GM23338 (cell line): ENCODE data around the gene ITPR2. TPM values are rescaled to one million over a fixed set of nuclear protein-coding genes. Genes with fewer than 3 reads are reported as not detected.
A peak's percentile ranks its signal among the peaks of the same experiment; 100 is the strongest.

Experiments used
- ATAC-seq: fragments of 200-7000 bp; cut with Tn5 transposase; 3 replicates; pipeline ENCODE4 v1.9.1; 2020
- DNase-seq: peaks from one replicate; pipeline ENCODE4 v3.0.0-alpha.2; 2015; ENCODE audit warnings: low spot score
- H2AFZ ChIP-seq: fragments of 200-600 bp; sonication (generic); 2 replicates; pipeline ENCODE4 v1.8.0; 2016; ENCODE audit warnings: antibody characterized with exemption, mild to moderate bottlenecking, moderate library complexity
- H3F3A ChIP-seq: fragments of 200-600 bp; sonication (generic); replicated peaks from 2 replicates; pipeline ENCODE4 v1.8.0; 2017; ENCODE audit warnings: antibody characterized with exemption, mixed run types, low read depth
- H3K27ac ChIP-seq: fragments of 200-600 bp; sonication (generic); 2 replicates; pipeline ENCODE4 v1.6.1; 2016; ENCODE audit warnings: low read depth
- H3K27me3 ChIP-seq: fragments of 200-600 bp; sonication (generic); 2 replicates; pipeline ENCODE4 v1.8.0; 2016; ENCODE audit warnings: mild to moderate bottlenecking, mixed run types, moderate library complexity; ENCODE audit not compliant: insufficient read depth
- H3K36me3 ChIP-seq: fragments of 200-600 bp; sonication (generic); 2 replicates; pipeline ENCODE4 v1.8.0; 2016; ENCODE audit warnings: mild to moderate bottlenecking; ENCODE audit not compliant: insufficient read depth
- H3K4me1 ChIP-seq: fragments of 200-600 bp; sonication (generic); 2 replicates; pipeline ENCODE4 v1.8.0; 2016; ENCODE audit warnings: mild to moderate bottlenecking, moderate library complexity; ENCODE audit not compliant: insufficient read depth
- H3K4me2 ChIP-seq: fragments of 200-600 bp; sonication (generic); 2 replicates; pipeline ENCODE4 v1.7.1; 2017; ENCODE audit warnings: mixed run types
- H3K4me3 ChIP-seq: fragments of 200-600 bp; sonication (generic); 2 replicates; pipeline ENCODE4 v1.6.1; 2016; ENCODE audit warnings: mixed run types
- H3K79me2 ChIP-seq: fragments of 200-600 bp; sonication (generic); replicated peaks from 2 replicates; pipeline ENCODE4 v1.8.0; 2017; ENCODE audit warnings: mild to moderate bottlenecking; ENCODE audit not compliant: insufficient read depth
- H3K9me2 ChIP-seq: fragments of 200-600 bp; sonication (generic); 2 replicates; pipeline ENCODE4 v1.8.0; 2017; ENCODE audit not compliant: insufficient read depth
- H4K20me1 ChIP-seq: fragments of 200-600 bp; sonication (generic); replicated peaks from 2 replicates; pipeline ENCODE4 v1.8.0; 2017; ENCODE audit warnings: mild to moderate bottlenecking; ENCODE audit not compliant: insufficient read depth
- H3K27ac Mint-ChIP-seq: 2 replicates; pipeline ENCODE4 v1.8.0; 2020; ENCODE audit warnings: inconsistent platforms, mild to moderate bottlenecking, moderate library complexity, mixed read lengths
- H3K27me3 Mint-ChIP-seq: 3 replicates; pipeline ENCODE4 v1.8.0; 2022; ENCODE audit warnings: low read depth, mild to moderate bottlenecking, moderate library complexity, mixed read lengths, inconsistent platforms; ENCODE audit not compliant: insufficient read depth, poor library complexity
- H3K36me3 Mint-ChIP-seq: 3 replicates; pipeline ENCODE4 v1.8.0; 2021; ENCODE audit warnings: low read depth, mild to moderate bottlenecking, inconsistent platforms, moderate library complexity, mixed read lengths
- H3K4me1 Mint-ChIP-seq: 3 replicates; pipeline ENCODE4 v1.8.0; 2020; ENCODE audit warnings: mild to moderate bottlenecking, inconsistent platforms, mixed read lengths
- H3K4me3 Mint-ChIP-seq: 3 replicates; pipeline ENCODE4 v1.8.0; 2021; ENCODE audit warnings: moderate library complexity, mild to moderate bottlenecking, inconsistent platforms, mixed read lengths
- H3K9me3 Mint-ChIP-seq: 3 replicates; pipeline ENCODE4 v1.8.0; 2020; ENCODE audit warnings: moderate library complexity, mild to moderate bottlenecking, inconsistent platforms, mixed read lengths
- CREB1 ChIP-seq: fragments of 250-450 bp; sonication (Bioruptor Pico); IDR thresholded peaks from 2 replicates; pipeline ENCODE4 v1.5.0; 2020; ENCODE audit warnings: low read depth, mild to moderate bottlenecking, moderate library complexity
- CTCF ChIP-seq, 2 experiments: fragments of 200-600 bp in 1 of 2; sonication (generic) in 1 of 2; conservative IDR thresholded peaks; 2 replicates each; pipeline versions ENCODE4 v1.5.1 to v1.6.1; 2016 to 2017; ENCODE audit warnings: antibody characterized with exemption in 2 of 2, low read depth in 2 of 2, mild to moderate bottlenecking in 2 of 2, moderate library complexity in 1 of 2
- EZH2phosphoT487 ChIP-seq: fragments of 200-600 bp; sonication (generic); IDR thresholded peaks from one replicate; pipeline ENCODE4 v1.8.1; 2018; ENCODE audit warnings: antibody characterized with exemption; ENCODE audit not compliant: unreplicated experiment
- POLR2AphosphoS5 ChIP-seq: IDR thresholded peaks from 2 replicates; pipeline ENCODE4 v1.6.1; 2016; ENCODE audit warnings: antibody characterized with exemption, low read depth
- REST ChIP-seq: IDR thresholded peaks from one replicate; pipeline ENCODE4 v1.6.1; 2018; ENCODE audit warnings: antibody characterized with exemption; ENCODE audit not compliant: unreplicated experiment
- STAT1 ChIP-seq: IDR thresholded peaks from one replicate; pipeline ENCODE4 v1.6.1; 2016; ENCODE audit warnings: antibody characterized with exemption; ENCODE audit not compliant: unreplicated experiment
- ZNF114 ChIP-seq: fragments of 250-450 bp; sonication (Bioruptor Pico); IDR thresholded peaks from 2 replicates; pipeline ENCODE4 v1.5.0; 2020; ENCODE audit warnings: mild to moderate bottlenecking, moderate library complexity
- ZNF331 ChIP-seq: fragments of 250-450 bp; sonication (Bioruptor Pico); IDR thresholded peaks from 2 replicates; pipeline ENCODE4 v1.5.0; 2020; ENCODE audit warnings: low read depth, mild to moderate bottlenecking, moderate library complexity
- ZNF462 ChIP-seq: fragments of 250-450 bp; sonication (Bioruptor Pico); IDR thresholded peaks from 2 replicates; pipeline ENCODE4 v1.5.0; 2020; ENCODE audit warnings: mild to moderate bottlenecking, moderate library complexity
- polyA plus RNA-seq: library from polyadenylated mRNA; unstranded; fragments of >200 nt; fragmentation: Nextera tagmentation; extraction: Ambion mirVana; gene quantifications from 2 replicates; pipeline ENCODE4 v1.2.1, GENCODE V29; 2016
- total RNA-seq: library from RNA; depleted of rRNA; stranded (reverse); fragments of >200 nt; shearing (Covaris generic); gene quantifications from 2 replicates; pipeline ENCODE4 v1.2.3, GENCODE V29; 2014

ITPR2 gene
- total and polyA plus RNA-seq, 2 experiments from 2014 or later, result 44.5 to 65.2 TPM

- peaks cover 12% of the 10 kb centered on the region for H3K79me2 ChIP-seq
- Mint-ChIP-seq H3K36me3 (peaks cover 57% of the 10 kb centered on the region), H3K27ac (peak overlapping the region; percentile 96), H3K4me3 (no peak overlapping the region), H3K4me1 (peaks cover 28% of the 10 kb centered on the region), H3K9me3 (no peaks in the 10 kb centered on the region), H3K27me3 (no peaks in the 10 kb centered on the region)
- H3K4me3 ChIP-seq, result no peak overlapping the region
- H3F3A ChIP-seq, result 0 out of 2 replicates have a peak, but pooled peaks cover 3% of the 10 kb centered on the region
- DNase-seq, result peak; percentile 79
- H2AFZ ChIP-seq, result no peak overlapping the region
- H3K4me1 ChIP-seq, result peaks cover 24% of the 10 kb centered on the region
- H3K9me2 ChIP-seq, result no peaks in the 10 kb centered on the region; the same call in 1 of the 2 replicates
- TF ChIP-seq POLR2AphosphoS5, result no peak
- no peak for TF ChIP-seq CTCF (conservative IDR thresholded peaks at IDR 0.05; ENCODE audit: low read depth in 2 of 2)
- peak; percentile 48; the same call in 1 of the 2 replicates for TF ChIP-seq CREB1 (CRISPR knock-in tag)
- TF ChIP-seq ZNF462 (CRISPR knock-in tag), result peak; percentile 90
- TF ChIP-seq ZNF331 (CRISPR knock-in tag), result no peak
- TF ChIP-seq STAT1, result no peak
- no peak for TF ChIP-seq EZH2phosphoT487
- TF ChIP-seq REST, result no peak
- no peak for TF ChIP-seq ZNF114
- H3K4me2 ChIP-seq, result peak overlapping the region; percentile 2; the same call in 1 of the 2 replicates
- no peaks in the 10 kb centered on the region for H3K27me3 ChIP-seq
- no peaks in the 10 kb centered on the region for H4K20me1 ChIP-seq
- H3K27ac ChIP-seq, result peak overlapping the region; percentile 52
- H3K36me3 ChIP-seq, result peaks cover 12% of the 10 kb centered on the region; the same call in 1 of the 2 replicates
- peak; percentile 91 for ATAC-seq
Observed at GRCh38 chr12:26691234-26691970, 141.6 kb downstream of the ITPR2 start.
